ENCODE data around the gene DDIT4L. TPM values are rescaled to one million over a fixed set of nuclear protein-coding genes. Genes with fewer than 3 reads are reported as not detected.
A peak's percentile ranks its signal among the peaks of the same experiment; 100 is the strongest.
"Not testable (repeated sequence)": the region's sequence is repeated elsewhere in the genome, so short reads cannot be mapped to it uniquely, and the experiment has no call there.

The DDIT4L gene
- total RNA-seq, 1 experiment from 2014 or later, result 0.07 TPM

DNA sequence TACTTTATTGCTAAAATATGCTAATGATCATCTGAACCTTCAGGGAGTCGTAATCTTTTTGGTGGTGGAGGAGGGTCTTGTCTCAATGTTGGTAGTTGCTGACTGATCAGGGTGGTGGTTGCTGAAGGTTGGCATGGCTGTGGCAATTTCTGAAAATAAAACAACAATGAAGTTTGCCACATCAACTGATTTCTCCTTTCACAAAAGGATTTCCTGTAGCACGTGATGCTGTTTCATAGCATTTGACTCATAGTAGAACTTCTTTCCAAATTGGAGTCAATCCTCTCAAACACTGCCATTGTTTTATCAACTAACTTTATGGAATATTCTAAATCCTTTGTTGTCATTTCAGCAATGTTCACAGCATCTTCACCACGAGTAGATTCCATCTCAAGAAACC is 19.3 kb downstream of the DDIT4L start:
- Histone ChIP-seq H3K36me3 (no peaks in the 10 kb centered on the region), H3K9me3 (peaks cover 2% of the 10 kb centered on the region; the same call in 1 of the 2 replicates), H3K4me3 (no peak overlapping the region), H3K27me3 (no peaks in the 10 kb centered on the region)
- no peak for DNase-seq

DNA sequence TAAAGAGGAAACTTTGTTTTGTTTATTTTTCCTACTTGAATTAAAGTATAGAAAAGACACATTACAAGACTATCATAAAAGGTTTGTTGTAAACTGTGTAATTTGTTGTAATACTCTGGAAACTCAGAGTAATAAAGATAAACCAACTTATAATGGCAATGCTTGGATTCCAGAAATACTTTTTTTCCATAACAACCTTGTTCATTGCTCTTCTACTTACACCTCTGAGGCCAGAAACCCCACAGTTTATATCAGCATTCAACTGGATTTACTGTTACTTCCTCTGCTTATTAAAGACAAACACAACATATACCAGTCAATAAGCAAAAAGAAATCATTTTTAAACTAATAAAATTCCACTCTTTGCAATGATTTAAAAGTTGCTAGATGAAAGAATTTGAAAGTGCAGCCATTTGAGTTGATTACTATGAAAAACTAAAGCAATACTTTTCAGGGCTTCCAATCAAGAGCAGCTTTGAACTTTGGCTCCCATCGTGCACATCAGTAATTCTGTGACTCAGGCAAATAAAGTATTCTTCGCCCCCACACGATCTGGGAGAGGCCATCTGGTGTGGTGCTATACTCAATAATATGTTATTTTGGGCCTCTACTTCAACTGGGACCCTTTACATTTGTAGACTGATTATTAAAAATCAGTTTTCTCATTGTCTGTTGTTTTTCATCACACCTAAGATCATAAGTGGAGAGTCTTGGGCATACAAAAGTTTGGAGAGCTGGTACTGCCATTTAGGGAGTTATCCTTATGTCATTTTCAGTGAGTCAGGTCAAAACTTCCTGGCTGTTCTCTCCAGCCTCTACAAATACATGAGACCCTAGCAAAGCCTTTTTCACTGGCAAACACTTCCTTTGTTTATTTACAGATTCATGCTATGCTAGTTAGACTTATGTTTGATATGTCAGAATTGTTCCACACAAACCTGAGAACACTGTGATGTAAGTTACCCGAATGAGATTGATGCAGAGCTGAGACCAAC is 20.5 kb downstream of the DDIT4L start:
- Histone ChIP-seq H3K9me3 (peaks cover 2% of the 10 kb centered on the region; the same call in 1 of the 2 replicates), H3K36me3 (no peaks in the 10 kb centered on the region), H3K27me3 (no peaks in the 10 kb centered on the region), H3K4me3 (no peak overlapping the region)
- DNase-seq, result peak; percentile 33

DNA sequence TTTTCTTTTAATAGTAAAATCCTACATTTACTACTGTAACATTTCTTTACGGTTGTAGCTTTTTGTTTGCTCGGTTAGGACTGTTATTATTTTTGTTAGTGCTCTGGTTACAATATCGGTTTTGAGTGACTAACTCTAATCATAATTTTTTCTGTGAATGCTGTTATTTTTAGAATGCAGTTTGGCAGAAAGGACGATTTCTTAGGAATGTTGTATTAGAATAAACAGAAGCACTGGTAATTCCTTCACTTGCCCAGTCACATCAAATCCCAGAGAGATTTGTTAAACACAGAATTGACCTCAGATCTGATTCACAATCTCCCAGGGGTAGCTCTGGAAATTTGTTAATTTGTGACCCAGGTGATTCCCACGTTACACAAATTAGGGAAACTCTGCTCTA is 21.7 kb downstream of the DDIT4L start:
- Histone ChIP-seq H3K4me3 (no peak overlapping the region), H3K36me3 (no peaks in the 10 kb centered on the region)

DNA sequence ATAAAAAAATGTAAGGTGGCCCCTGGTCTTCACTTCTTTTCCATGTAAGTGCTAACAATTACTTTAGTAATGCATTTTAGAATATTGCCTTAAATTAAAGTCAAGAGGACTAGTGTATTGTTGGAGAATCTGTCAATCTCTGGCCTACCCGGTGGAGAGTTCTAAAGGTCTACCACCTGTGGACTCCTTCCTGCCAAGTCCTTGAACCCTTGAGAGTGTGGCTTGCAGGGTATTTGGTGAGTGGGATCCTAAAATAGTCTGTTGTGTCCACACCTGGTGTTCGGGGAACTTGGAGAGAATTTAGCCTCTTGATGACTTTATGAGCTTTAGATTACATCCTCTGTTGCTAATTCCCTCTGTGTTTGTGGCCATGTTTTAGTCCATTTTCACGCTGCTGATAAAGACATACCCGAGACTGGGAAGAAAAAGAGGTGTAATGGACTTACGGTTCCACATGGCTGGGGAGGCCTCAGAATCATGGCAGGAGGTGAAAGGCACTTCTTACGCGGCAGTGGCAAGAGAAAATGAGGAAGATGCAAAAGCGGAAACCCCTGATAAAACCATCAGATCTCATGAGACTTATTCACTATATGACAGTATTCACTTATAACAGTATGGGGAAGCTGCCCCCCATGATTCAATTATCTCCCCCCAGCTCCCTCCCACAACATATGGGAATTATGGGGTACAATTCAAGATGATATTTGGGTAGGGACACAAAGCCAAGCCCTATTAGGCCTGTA is 23.8 kb downstream of the DDIT4L start:
- no peaks in the 10 kb centered on the region for H3K36me3 ChIP-seq
- no peak overlapping the region for H3K4me3 ChIP-seq
- H3K9me3 ChIP-seq, result peaks cover 2% of the 10 kb centered on the region
- no peaks in the 10 kb centered on the region for H3K27me3 ChIP-seq
- DNase-seq, result no peak

More for the DNA sequence above, 21.7 kb downstream of the DDIT4L start:
- no peaks in the 10 kb centered on the region for H3K27me3 ChIP-seq
- H3K9me3 ChIP-seq, result peaks cover 2% of the 10 kb centered on the region; the same call in 1 of the 2 replicates
- DNase-seq, result no peak

DNA sequence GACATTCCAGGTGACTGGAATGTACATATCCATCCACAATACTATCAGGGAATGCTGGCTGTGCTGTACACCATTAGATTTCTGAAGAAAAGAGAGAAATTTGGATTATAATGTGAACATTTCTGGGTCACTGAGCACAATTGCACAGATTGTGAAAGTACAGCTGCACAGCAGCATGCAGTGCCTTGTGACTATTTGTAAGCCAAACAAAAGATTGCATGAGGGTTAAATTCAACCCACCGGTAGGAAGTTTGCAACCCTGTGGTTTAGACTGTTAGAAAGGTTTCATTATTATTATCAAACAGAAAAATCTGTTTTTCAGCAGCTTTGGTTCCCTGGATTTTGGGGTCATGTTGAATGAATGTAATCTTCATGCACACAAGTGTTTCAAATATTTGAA is 24.5 kb downstream of the DDIT4L start:
- no peaks in the 10 kb centered on the region for H3K36me3 ChIP-seq
- H3K27me3 ChIP-seq, result no peaks in the 10 kb centered on the region
- H3K4me3 ChIP-seq, result no peak overlapping the region
- peaks cover 2% of the 10 kb centered on the region for H3K9me3 ChIP-seq
- DNase-seq, result no peak

DNA sequence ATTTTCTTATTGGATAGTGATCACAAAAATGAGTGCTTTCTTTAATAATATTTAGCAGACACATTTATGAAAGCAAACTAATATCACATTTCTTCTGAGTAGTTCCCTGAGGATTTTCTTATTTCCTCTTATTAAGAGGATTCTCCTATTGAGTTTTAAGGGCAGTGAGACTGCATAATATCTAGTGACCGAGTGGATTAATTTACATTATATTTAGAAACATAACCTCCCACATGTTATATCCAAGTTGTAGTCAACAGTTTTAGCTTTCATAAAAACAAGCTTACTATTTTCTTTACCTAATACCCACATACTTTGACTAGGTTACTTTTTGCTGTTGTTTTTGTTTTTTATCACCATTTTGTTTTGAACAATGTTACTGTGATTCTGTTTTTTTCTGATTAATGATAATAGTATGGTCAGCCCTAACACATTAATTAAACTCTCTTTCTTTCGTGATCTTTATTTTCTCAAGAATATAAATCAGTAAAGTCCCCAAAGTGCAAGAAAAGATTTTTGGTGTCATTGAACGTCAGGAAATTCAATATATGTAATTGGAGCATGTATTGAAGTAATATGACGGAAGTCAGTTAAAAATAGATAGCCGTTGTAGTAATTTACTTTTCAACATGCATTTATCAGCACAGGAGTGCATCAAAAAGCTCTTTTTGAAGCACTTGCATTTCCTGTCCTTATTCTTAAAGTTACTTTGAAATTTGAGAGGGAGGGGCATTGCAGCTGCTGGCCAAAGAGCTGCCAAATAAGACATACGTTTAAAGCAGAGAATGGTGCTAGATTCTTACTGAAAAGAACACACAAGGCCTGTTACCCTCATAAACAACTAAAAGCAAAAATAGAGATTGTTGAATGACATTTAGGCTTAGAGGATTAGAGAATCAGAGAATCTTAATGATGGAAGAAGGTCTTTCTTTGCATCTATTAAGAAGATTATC is 25.2 kb downstream of the DDIT4L start:
- no peaks in the 10 kb centered on the region for H3K36me3 ChIP-seq
- no peak for DNase-seq
- H3K4me3 ChIP-seq, result no peak overlapping the region
- no peaks in the 10 kb centered on the region for H3K27me3 ChIP-seq
- peaks cover 2% of the 10 kb centered on the region for H3K9me3 ChIP-seq

DNA sequence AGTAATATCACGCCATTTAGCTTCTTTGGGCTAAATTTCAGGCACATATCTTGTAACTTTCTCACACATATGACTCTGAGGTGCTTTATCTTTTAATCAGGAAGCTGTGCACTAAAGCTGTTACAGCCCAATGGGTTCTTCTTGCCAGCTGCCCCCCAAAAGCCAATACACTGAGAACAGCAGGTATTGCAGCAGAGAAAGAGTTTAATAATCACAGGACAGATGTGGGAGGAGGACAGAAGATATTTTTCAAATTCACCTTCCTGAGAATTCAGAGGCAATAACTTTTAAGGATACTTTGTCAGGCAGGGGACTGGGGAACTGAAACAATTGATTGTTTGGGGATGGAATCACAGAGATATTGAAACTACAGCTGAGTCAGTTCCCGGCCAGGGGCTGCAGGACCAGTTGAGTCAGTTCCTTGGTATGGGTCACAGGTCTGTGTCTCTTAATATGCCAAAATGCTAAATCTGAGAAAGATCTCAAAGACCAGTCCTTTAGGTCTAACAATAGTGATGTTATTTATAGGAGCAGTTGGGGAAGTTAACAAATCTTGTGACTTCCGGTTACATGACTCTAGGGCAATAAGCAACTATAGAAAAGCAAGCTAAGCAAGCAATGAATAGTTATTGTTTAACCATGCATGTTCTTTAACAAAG is 28.1 kb downstream of the DDIT4L start:
- H3K4me3 ChIP-seq, result no peak overlapping the region
- no peaks in the 10 kb centered on the region; the same call in 1 of the 2 replicates for H3K9me3 ChIP-seq
- no peaks in the 10 kb centered on the region for H3K27me3 ChIP-seq
- DNase-seq, result no peak
- no peaks in the 10 kb centered on the region for H3K36me3 ChIP-seq

GRCh38 chr4:100149190-100149589 is 41.1 kb downstream of the DDIT4L start:
- H3K27me3 ChIP-seq, result no peaks in the 10 kb centered on the region
- no peak for DNase-seq
- H3K9me3 ChIP-seq, result no peaks in the 10 kb centered on the region
- H3K36me3 ChIP-seq, result no peaks in the 10 kb centered on the region
- no peak overlapping the region for H3K4me3 ChIP-seq

DNA sequence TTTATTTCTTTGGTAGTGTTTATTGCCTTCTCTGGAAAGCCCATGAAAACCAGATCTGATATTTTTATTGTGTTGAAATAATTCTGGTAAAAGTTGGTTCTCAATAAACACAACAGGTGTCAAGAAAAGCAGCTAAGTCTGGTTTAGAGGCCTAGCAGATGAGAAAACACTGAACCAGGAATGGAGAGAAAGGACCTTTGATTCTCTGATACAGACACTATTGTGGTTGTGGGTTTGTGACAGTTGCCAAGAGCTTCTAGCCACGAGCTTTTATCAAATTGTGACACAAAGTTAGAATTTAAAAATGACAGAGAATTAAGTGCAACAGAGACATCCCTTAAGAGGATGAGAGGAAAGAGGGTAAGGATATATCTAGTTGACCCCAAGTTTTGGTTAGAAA is 42.6 kb downstream of the DDIT4L start:
- Histone ChIP-seq H3K9me3 (no peaks in the 10 kb centered on the region), H3K4me3 (no peak overlapping the region), H3K36me3 (no peaks in the 10 kb centered on the region), H3K27me3 (no peaks in the 10 kb centered on the region)
- no peak for DNase-seq

GRCh38 chr4:100147198-100147597 is 43.1 kb downstream of the DDIT4L start:
- no peaks in the 10 kb centered on the region for H3K27me3 ChIP-seq
- no peaks in the 10 kb centered on the region for H3K36me3 ChIP-seq
- no peak overlapping the region for H3K4me3 ChIP-seq
- no peaks in the 10 kb centered on the region for H3K9me3 ChIP-seq
- DNase-seq, result no peak

DNA sequence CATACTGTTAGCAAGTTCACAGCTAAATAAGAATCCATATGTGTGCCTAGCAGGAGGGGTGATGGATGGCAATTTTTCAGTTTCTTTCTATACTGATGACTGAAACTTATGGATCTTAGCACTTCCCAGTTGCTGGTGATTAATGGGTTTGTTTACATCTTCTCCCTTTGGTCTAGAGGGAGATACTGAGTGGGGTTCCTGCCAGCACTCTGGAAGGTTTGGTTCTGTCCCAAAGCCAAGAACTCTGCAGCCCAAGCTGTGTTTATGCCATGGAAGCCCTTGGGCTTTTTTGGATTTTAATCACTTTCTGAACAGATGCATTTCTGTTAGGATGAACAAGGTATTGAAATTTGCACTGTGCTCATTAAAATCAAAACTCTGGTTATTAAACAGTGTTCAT is 43.5 kb downstream of the DDIT4L start:
- no peaks in the 10 kb centered on the region for H3K27me3 ChIP-seq
- peak; percentile 31 for DNase-seq
- no peaks in the 10 kb centered on the region for H3K9me3 ChIP-seq
- H3K36me3 ChIP-seq, result no peaks in the 10 kb centered on the region
- H3K4me3 ChIP-seq, result no peak overlapping the region

GRCh38 chr4:100137320-100137719 is 52.9 kb downstream of the DDIT4L start:
- H3K9me3 ChIP-seq, DNase-seq, H3K4me3 ChIP-seq, H3K36me3 ChIP-seq, H3K27me3 ChIP-seq: not testable (repeated sequence)

Other genes with a start within 250 kb of the DDIT4L start
- 6.2 and 14.4 TPM in 2 replicates for gene DNAJB14, start 243.8 kb downstream of the DDIT4L start, total RNA-seq (2014; rRNA removed; shearing (Covaris generic); ENCODE audit: low replicate concordance)
- 583 and 635 TPM in 2 replicates for gene H2AZ1, start 240.2 kb downstream of the DDIT4L start, total RNA-seq (2014; rRNA removed; shearing (Covaris generic); ENCODE audit: low replicate concordance)

All from MG63 (cell line).